Right lobe of liver (tissue), 4 donors: ENCODE measurements around the gene MSTN.

Source experiments
- POLR2A ChIP-seq: fragments of 450-650 bp; IDR thresholded peaks from one replicate; pipeline ENCODE4 v1.6.1; 2017; ENCODE audit warnings: antibody characterized with exemption, mild to moderate bottlenecking
- TF ChIP-seq, protein P1 (sequence below), 4 donors: fragments of 200-600 bp in 3 of 4; fragments of 450-650 bp in 1 of 4; IDR thresholded peaks; one replicate each; pipeline versions ENCODE4 v1.5.1 to v1.8.0; 2016 to 2022; ENCODE audit warnings: antibody characterized with exemption in 4 of 4, mild to moderate bottlenecking in 2 of 4
- donor health status: DM: no; HTN: no; CAD: no.
- donor health status: DM: no; HTN: no; CAD: no.
- donor health status: DM: no; HTN: yes; CAD: no.

DNA sequence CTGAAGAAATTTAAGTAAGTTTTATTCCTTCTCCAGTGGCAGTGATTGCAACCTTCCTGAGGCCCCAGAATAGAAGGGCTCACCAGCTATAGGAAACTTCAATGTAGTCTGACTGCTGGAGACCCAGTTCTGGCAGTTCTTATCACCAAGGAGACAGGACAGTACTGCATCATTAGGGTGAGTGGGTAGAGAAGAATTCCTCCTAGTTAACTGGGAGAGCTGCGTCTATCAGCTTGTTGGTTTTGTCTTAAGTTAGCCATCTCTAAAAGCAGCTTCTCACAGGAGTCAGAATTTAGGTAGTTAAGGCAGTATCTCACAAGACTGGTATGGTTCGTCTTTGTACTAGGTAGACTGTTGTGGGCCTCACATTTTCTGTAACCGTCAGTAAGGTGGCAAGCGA is 3.3 kb upstream of the MSTN start:
- TF ChIP-seq, protein P1, sequence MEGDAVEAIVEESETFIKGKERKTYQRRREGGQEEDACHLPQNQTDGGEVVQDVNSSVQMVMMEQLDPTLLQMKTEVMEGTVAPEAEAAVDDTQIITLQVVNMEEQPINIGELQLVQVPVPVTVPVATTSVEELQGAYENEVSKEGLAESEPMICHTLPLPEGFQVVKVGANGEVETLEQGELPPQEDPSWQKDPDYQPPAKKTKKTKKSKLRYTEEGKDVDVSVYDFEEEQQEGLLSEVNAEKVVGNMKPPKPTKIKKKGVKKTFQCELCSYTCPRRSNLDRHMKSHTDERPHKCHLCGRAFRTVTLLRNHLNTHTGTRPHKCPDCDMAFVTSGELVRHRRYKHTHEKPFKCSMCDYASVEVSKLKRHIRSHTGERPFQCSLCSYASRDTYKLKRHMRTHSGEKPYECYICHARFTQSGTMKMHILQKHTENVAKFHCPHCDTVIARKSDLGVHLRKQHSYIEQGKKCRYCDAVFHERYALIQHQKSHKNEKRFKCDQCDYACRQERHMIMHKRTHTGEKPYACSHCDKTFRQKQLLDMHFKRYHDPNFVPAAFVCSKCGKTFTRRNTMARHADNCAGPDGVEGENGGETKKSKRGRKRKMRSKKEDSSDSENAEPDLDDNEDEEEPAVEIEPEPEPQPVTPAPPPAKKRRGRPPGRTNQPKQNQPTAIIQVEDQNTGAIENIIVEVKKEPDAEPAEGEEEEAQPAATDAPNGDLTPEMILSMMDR (IDR thresholded peaks at IDR 0.05): no peak
- TF ChIP-seq POLR2A: no peak
